Cortex of kidney (tissue), 1 donor: ENCODE measurements around the gene LMTK2.

ENCODE experiments used
- DNase-seq: peaks from one replicate; lab custom pipeline; 2025; lab: John Stamatoyannopoulos, UW

Gene LMTK2

DNA sequence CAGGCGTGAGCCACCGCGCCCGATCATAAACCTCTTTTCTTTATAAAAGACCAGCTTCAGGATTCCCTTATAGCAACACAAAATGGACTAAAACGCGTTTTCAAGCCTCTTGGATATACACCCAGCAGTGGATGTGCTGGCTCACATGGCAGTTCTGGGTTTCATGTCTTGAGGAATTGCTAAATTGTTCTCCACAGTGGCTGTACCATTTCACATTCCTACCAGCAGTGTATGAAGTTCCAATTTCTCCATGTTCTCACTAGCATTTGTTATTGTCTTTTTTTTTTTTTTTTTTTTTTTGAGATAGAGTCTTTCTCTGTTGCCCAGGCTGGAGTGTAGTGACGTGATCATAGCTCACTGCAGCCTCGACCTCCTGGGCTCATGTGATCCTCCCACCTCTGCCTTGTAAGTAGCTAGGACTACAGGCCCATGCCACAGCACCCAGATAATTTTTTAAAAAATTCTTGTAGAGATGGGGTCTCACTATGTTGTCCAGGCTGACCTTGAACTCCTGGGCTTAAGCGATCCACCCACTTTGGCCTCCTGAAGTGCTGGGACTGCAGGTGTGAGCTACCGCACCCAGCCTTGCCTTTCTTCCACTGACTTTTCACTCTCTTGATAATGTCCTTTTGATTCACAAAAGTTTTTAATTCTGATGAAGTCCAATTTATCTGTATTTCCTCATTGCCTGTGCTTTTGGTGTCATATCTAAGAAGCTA, 127.9 kb downstream of the LMTK2 start:
- no peak for DNase-seq

- DNase-seq = no peak
Observed at GRCh38 chr7:98235901-98236300, 129.2 kb downstream of the LMTK2 start.

DNA sequence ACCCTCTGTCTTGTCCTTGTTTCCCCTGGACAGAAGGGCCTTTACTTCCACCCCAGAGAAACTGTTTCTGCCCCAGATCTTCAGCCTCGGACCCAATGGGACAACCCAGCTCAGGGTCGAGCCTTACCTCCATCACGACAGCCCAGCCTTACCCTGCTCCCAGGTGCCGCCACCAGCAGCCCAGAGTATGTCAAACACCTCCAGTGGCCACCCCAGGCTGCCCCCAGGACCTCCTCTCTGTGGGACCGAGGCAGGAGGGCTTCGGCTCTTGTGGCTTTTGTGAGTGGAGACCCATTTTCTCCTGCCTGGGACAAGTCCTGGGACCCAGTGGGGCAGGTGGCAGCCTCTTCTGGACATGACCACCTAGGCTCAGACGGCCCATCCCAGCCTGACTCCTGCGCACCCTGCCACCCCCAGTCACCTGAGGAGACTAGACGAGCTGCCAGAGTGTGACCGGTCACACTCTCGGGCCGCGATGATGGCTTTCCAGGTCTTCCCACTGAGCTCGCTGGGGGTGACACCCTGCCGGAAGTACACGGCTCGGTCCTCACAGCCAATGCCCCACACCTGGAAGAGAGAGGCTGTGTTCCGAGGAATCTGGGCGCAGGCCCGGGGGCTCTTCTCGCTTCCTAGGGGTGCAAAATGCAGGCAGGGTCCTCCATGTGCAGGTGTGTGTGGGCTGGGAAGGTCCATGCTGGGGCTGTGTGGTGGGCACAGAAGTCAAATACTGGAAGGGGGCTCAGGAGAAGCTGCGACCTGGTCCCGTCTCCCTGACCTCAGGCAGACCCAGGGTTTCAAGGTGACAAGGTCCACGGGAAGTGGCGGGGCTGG, 129.9 kb downstream of the LMTK2 start:
- DNase-seq = no peak

DNA sequence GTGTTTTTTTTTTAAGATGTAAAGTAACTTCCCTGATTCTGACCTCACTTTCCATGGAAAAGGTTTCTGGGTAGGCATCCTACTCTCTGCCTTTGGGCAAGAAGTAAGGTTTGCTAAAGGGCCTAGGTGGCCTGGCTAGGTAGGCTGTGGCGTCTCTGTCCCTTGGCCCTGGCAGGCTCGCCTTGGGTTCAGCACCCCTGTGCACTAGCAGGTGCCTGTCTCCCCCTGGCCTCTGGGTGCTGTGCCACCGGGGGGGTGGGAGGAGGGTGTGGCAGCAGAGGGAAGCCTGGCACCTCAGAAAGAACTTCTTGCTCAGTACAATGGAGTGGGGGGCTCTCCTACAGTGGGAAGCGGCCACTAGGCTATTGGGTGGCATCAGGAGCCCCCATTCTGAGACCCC, 131.4 kb downstream of the LMTK2 start:
- no peak for DNase-seq

DNA sequence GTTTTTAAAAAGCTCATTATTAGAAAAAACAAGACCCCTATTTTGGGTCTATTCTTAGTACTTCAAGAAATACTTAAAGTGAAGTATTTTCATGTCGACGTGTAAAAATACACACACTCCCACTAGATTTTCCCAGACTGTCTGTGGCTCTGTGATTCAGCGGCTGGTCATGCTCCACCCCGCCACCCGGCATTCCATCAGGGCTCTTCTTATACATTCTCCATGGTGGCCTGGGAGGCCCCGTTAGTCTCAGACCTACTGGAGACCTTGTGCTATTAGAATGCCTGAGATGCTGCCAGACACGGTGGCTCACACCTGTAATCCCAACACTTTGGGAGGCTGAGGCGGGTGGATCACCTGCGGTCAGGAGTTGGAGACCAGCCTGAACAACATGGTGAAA, 132.3 kb downstream of the LMTK2 start:
- DNase-seq = no peak

DNA sequence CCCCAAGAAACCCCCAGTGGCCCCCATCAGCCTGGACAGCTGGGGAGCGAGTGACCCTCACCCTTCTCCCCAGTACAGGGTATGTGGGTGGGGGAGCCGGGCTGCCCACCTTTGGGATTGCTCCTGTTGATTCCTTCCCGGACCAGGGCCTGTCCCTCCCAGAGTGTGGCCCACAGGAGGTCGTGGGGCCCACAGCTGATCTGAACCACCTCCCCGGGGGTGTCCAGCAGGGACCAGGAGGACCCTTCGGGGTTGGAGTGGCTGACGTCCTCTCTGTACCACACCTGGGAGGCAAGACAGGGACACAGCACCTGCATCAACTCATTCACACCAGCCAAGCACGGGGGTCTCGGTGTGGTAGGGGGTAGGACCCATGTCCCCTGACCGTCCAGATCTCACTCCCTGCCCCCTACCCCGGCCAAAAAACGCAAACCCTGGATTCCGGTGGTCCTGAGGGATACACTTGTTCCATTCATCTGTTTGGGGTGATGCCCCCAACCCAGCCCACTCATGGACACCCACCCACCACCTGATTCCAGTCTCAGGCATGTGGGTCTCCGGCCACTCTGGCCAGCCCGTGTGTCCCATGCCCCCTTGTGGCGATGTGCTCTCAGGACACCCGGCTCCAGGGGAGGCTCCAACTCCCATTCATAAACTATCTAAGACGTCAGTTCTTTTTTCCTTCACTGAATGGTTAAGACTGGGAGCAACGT, 134.5 kb downstream of the LMTK2 start:
- no peak for DNase-seq

GRCh38 chr7:98241674-98242241, 135.1 kb downstream of the LMTK2 start:
- no peak for DNase-seq

DNA sequence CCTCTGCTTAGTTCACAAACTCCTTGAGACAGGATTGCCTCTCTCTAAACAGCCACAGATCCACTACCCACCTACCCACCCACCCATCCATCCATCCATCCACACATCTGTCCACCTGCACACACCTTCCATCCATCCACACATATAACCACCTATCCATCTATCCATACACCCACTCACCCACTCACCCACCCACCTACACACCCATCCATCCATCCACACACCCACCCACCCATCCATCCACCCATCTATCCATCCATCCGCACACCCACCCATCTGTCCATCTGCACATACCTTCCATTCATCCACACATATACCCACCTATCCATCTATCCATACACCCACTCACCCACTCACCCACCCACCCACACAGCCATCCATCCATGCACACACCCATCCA, 135.7 kb downstream of the LMTK2 start:
- no peak for DNase-seq

GRCh38 chr7:98242934-98243333, 136.3 kb downstream of the LMTK2 start:
- DNase-seq = no peak

GRCh38 chr7:98244871-98245270, 138.2 kb downstream of the LMTK2 start:
- DNase-seq = no peak

DNA sequence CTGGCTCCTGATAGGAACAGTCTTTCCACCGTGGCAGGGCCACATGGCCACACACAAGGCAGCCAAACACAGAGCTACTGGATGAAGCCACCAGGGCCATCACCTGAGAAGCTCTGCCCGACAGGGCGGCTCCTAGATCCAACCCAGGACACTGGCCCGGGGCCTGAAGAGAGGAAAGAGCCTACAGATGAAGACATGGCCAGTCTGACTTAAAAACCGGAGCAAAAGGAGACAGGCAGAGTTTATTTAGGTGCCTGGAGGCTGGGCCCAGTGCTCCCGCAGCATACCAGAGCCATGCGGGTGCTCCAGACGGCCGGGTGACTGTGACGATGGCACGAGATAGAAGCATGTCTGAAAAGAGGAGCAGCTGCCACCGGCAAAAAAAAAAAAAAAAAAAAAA, 141.5 kb downstream of the LMTK2 start:
- no peak for DNase-seq

DNA sequence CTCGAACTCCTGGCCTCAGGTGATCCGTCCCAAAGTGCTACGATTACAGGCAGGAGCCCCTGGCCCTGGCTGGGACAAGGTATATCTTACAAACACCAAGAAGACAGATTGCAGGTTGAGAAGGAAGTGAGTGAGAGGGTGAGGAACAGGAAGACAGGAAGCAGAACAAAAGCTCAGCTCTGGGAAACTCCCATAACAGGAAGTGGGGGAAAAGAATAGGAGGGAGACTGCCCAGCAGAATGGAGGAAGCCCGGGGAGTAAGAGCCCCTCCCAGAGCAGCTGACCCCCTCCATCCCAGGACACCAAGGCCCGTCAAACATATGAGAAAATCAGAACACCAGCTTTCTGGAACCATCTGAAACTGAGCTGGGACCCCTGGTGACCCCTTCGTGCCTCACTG, 142.4 kb downstream of the LMTK2 start:
- DNase-seq = no peak

GRCh38 chr7:98250789-98251188, 144.1 kb downstream of the LMTK2 start:
- DNase-seq = no peak

DNA sequence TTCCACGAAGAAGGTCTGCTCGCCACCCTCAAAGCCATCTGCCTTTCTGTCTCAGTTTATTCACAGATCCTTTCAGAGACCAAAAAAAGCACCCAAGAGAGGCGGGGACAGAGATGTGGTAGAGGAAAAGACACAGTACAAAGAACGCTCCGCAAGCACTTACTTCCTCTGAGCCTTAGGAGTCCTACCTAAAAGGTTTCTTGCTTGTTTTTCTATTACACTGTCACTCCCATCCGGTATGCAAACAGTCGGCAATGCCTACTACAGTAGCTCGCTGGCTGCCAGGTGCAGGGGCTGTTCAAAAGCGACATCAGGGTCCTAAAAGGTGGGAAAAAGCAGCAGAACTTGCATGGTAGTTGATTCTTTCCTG, 144.6 kb downstream of the LMTK2 start:
- no peak for DNase-seq

GRCh38 chr7:98251601-98252424, 145.2 kb downstream of the LMTK2 start, which contains the start of gene TECPR1:
Gene TECPR1 (minus strand): TSS chr7:98252232. CDS start chr7:98246146, 6,086 bp downstream.
- DNase-seq = no peak

GRCh38 chr7:98252425-98253054, 145.9 kb downstream of the LMTK2 start:
- no peak for DNase-seq

- DNase-seq = no peak
Observed at GRCh38 chr7:98254516-98254915, 147.9 kb downstream of the LMTK2 start.

GRCh38 chr7:98254951-98255610, 148.4 kb downstream of the LMTK2 start:
- no peak for DNase-seq

DNA sequence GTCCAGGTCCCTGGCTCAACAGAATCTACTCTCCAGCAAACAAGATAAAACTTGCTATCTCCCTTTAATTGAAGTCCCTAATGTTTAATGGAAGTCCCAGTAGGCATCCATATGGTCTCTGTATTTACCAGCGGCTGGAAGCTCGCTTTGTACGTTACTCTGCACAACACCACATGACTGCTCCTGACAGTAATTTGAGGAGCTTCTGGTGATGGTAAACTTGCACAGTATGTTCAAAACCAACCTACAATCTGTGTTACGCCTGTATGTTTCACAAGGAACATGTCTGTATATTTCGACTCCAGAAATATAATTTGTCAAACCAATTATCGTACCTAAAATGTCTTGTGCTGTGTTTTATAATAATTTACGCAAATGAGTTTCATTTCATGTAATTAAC, 149.8 kb downstream of the LMTK2 start:
- no peak for DNase-seq

- DNase-seq = no peak
Observed at GRCh38 chr7:98257701-98258100, 151.0 kb downstream of the LMTK2 start.
